Endothelial cell of umbilical vein (primary cell): ENCODE measurements around the gene CCR1. TPM values are rescaled to one million over a fixed set of nuclear protein-coding genes. Genes with fewer than 3 reads are reported as not detected.

Experiments
- BruUV-seq: library from RNA; stranded (reverse); fragments of 400-500 nt; replicated peaks from 2 replicates; lab custom pipeline; 2021; lab: Mats Ljungman, UMichigan
- CTCF ChIA-PET: fragments of 300-600, 350-600 bp; sonication (Branson Sonifier 250); formaldehyde crosslinking; loops from one replicate; lab custom pipeline; 2021; ENCODE audit warnings: antibody characterized with exemption, inconsistent platforms; lab: Charles Lee
- POLR2A ChIA-PET: fragments of 300-600, 350-600 bp; sonication (Branson Sonifier 250); formaldehyde crosslinking; loops from one replicate; lab custom pipeline; 2021; ENCODE audit warnings: antibody characterized with exemption, inconsistent platforms; lab: Charles Lee
- DNase-seq: peaks from one replicate; pipeline ENCODE4 v3.0.0-alpha.2; 2011; ENCODE audit warnings: low read depth, low spot score
- FAIRE-seq: peaks from 2 replicates; lab custom pipeline; 2011; peaks lifted over from hg19 to GRCh38; lab: Jason Lieb, UNC
- H2AFZ ChIP-seq: 2 replicates; pipeline ENCODE4 v1.6.0; 2012; ENCODE audit warnings: low read depth, low read length, control low read depth, inconsistent platforms
- H3K27ac ChIP-seq: 2 replicates; pipeline ENCODE4 v1.5.1; 2011; ENCODE audit warnings: low read depth, mild to moderate bottlenecking, control low read depth, low read length, moderate library complexity; ENCODE audit not compliant: insufficient read depth
- H3K27me3 ChIP-seq, 2 experiments: 2 replicates each; pipeline versions ENCODE4 v1.6.0 to v1.6.1; 2011; ENCODE audit warnings: low read length in 2 of 2, mixed read lengths in 1 of 2; ENCODE audit not compliant: control insufficient read depth in 2 of 2, insufficient read depth in 2 of 2
- H3K36me3 ChIP-seq, 2 experiments: 2 replicates in 1 of 2; 3 replicates in 1 of 2; pipeline ENCODE4 v1.5.1; 2011; ENCODE audit warnings: low read length in 2 of 2, mild to moderate bottlenecking in 1 of 2, moderate library complexity in 1 of 2; ENCODE audit not compliant: control insufficient read depth in 2 of 2, insufficient read depth in 2 of 2; ENCODE audit errors: extremely low read depth in 1 of 2
- H3K4me1 ChIP-seq: 3 replicates; pipeline ENCODE4 v1.5.1; 2011; ENCODE audit warnings: mild to moderate bottlenecking, low read length; ENCODE audit not compliant: control insufficient read depth, insufficient read depth; ENCODE audit errors: extremely low read depth
- H3K4me2 ChIP-seq: 2 replicates; pipeline ENCODE4 v1.6.1; 2011; ENCODE audit warnings: low read length, control low read depth, mixed read lengths; ENCODE audit not compliant: insufficient read depth
- H3K4me3 ChIP-seq, 3 experiments: fragments of 200-600 bp in 1 of 3; sonication (generic), shearing (Covaris generic) in 1 of 3; replicated peaks in 1 of 3; 2 replicates each; pipeline ENCODE4 v1.5.1; 2011 to 2016; ENCODE audit warnings: control low read depth in 3 of 3, low read length in 3 of 3, mild to moderate bottlenecking in 2 of 3, inconsistent platforms in 1 of 3, low read depth in 1 of 3, moderate library complexity in 1 of 3; ENCODE audit not compliant: insufficient read depth in 1 of 3
- H3K79me2 ChIP-seq: 2 replicates; pipeline ENCODE4 v1.6.0; 2012; ENCODE audit warnings: low read length, inconsistent platforms; ENCODE audit not compliant: control insufficient read depth, insufficient read depth
- H3K9ac ChIP-seq: replicated peaks from 2 replicates; pipeline ENCODE3; 2011; ENCODE audit warnings: low read length, control low read depth; ENCODE audit not compliant: insufficient read depth; ENCODE audit errors: extremely low read depth
- H3K9me1 ChIP-seq: replicated peaks from 3 replicates; pipeline ENCODE4 v1.6.0; 2011; ENCODE audit warnings: mild to moderate bottlenecking, low read length; ENCODE audit not compliant: control insufficient read depth, insufficient read depth; ENCODE audit errors: extremely low read depth
- H3K9me3 ChIP-seq: replicated peaks from 2 replicates; pipeline ENCODE4 v1.5.1; 2012; ENCODE audit warnings: low read length, inconsistent platforms; ENCODE audit not compliant: control insufficient read depth, insufficient read depth
- H4K20me1 ChIP-seq: replicated peaks from 2 replicates; pipeline ENCODE3; 2011; ENCODE audit warnings: mild to moderate bottlenecking, low read length; ENCODE audit not compliant: control insufficient read depth, insufficient read depth; ENCODE audit errors: extremely low read depth
- CTCF ChIP-seq, 2 donors: IDR thresholded peaks; 1 replicate in 1 of 2; 2 replicates in 1 of 2; pipeline ENCODE4 v1.5.1; 2011; ENCODE audit warnings: low read length in 2 of 2, mild to moderate bottlenecking in 2 of 2, moderate library complexity in 2 of 2, control low read depth in 1 of 2, inconsistent platforms in 1 of 2, low read depth in 1 of 2; ENCODE audit not compliant: insufficient read depth in 1 of 2; ENCODE audit errors: extremely low read depth in 1 of 2
- EZH2 ChIP-seq: IDR thresholded peaks from 2 replicates; pipeline ENCODE4 v1.6.1; 2012; ENCODE audit warnings: borderline replicate concordance, low read depth, mild to moderate bottlenecking, moderate library complexity, low read length, inconsistent platforms; ENCODE audit not compliant: severe bottlenecking
- FOS ChIP-seq: IDR thresholded peaks from 2 replicates; pipeline ENCODE4 v1.6.1; 2011; ENCODE audit warnings: mild to moderate bottlenecking, low read length, moderate library complexity, borderline replicate concordance; ENCODE audit not compliant: insufficient read depth
- GATA2 ChIP-seq: IDR thresholded peaks from 2 replicates; pipeline ENCODE4 v1.7.0; 2011; ENCODE audit warnings: low read depth, mild to moderate bottlenecking, moderate library complexity, mixed read lengths, low read length; ENCODE audit not compliant: insufficient read length, insufficient read depth
- JUN ChIP-seq: IDR thresholded peaks from 2 replicates; pipeline ENCODE4 v1.6.1; 2011; ENCODE audit warnings: borderline replicate concordance, low read depth; ENCODE audit not compliant: insufficient read length, insufficient read depth
- MAX ChIP-seq: IDR thresholded peaks from 2 replicates; pipeline ENCODE4 v1.6.1; 2011; ENCODE audit not compliant: insufficient read depth, insufficient read length
- MYC ChIP-seq: IDR thresholded peaks from one replicate; pipeline ENCODE4 v1.6.1; 2011; ENCODE audit warnings: mild to moderate bottlenecking, low read depth, low read length
- POLR2A ChIP-seq: IDR thresholded peaks from 2 replicates; pipeline ENCODE4 v1.6.1; 2012; ENCODE audit warnings: low read depth, mild to moderate bottlenecking, control low read depth, low read length
- POLR2AphosphoS5 ChIP-seq: IDR thresholded peaks from 2 replicates; pipeline ENCODE4 v1.6.1; 2012; ENCODE audit warnings: low read depth, mild to moderate bottlenecking, control low read depth, low read length, moderate library complexity; ENCODE audit not compliant: insufficient read depth
- dilution Hi-C: fragments of 300-500 bp; cut with MboI; formaldehyde crosslinking; loops from one replicate; pipeline ENCODE4 v1.15.0; 2019; ENCODE audit warnings: low sequenced_read_pairs; ENCODE audit not compliant: extremely low pct_ligation_motif_present
- intact Hi-C: fragments of 100-400 bp; cut with micrococcal nuclease; formaldehyde crosslinking; loops from one replicate; pipeline ENCODE4 v1.10.0; 2022
- polyA plus RNA-seq, 4 experiments: library from polyadenylated mRNA; depleted of rRNA in 3 of 4; stranded (reverse) in 3 of 4; unstranded in 1 of 4; fragments of >200 nt; gene quantifications; 2 replicates each; pipeline versions ENCODE4 v1.2.1 to v1.2.3, GENCODE V29; 2011 to 2012; ENCODE audit warnings: missing spikeins in 1 of 4
- total RNA-seq: library from RNA; stranded (reverse); gene quantifications from 2 replicates; pipeline ENCODE4 v1.2.3, GENCODE V29; 2021

CCR1 gene
- total and polyA plus RNA-seq, 2 donors (not counting 3 experiments of a cell fraction or from before 2014, with no cell fraction given): not detected

GRCh38 chr3:46200790-46201189 is 7.3 kb downstream of the CCR1 start:
- no peaks in the 10 kb centered on the region for H3K9me1 ChIP-seq
- H3K79me2 ChIP-seq: no peaks in the 10 kb centered on the region
- no peaks in the 10 kb centered on the region for H3K36me3 ChIP-seq
- FAIRE-seq (no peak), DNase-seq (no peak)
- H3K9ac ChIP-seq: no peak overlapping the region
- no peaks in the 10 kb centered on the region for H3K27me3 ChIP-seq
- intact Hi-C loops: no loop called here
- ChIA-PET POLR2A (no interaction called here), CTCF (interaction anchor here (1.0 kb wide), 1 partner anchor 9 kb away, joined by 3 read pairs; no protein-coding TSS in a partner anchor)
- H3K4me2 ChIP-seq: no peak overlapping the region
- no peaks in the 10 kb centered on the region for H3K4me1 ChIP-seq
- H3K4me3 ChIP-seq: no peak overlapping the region
- no peak overlapping the region for H2AFZ ChIP-seq
- TF ChIP-seq FOS (no peak), POLR2AphosphoS5 (no peak), EZH2 (no peak), MYC (no peak)
- no TSS peak for BruUV-seq
- no peaks in the 10 kb centered on the region for H4K20me1 ChIP-seq
- dilution Hi-C loops: no loop called here
- H3K9me3 ChIP-seq: no peaks in the 10 kb centered on the region
- no peak overlapping the region for H3K27ac ChIP-seq

- POLR2A ChIA-PET: no interaction called here
- no peak overlapping the region for H3K27ac ChIP-seq
- no peaks in the 10 kb centered on the region for H3K79me2 ChIP-seq
- intact Hi-C loops: no loop called here
- DNase-seq (no peak), FAIRE-seq (no peak)
- TF ChIP-seq MAX (no peak), GATA2 (no peak), CTCF (IDR thresholded peaks at IDR 0.05; ENCODE audit: extremely low read depth in 1 of 2, insufficient read depth in 1 of 2, low read depth in 1 of 2, low read length in 2 of 2) (no peak), FOS (no peak), POLR2A (no peak), POLR2AphosphoS5 (no peak), JUN (no peak)
- dilution Hi-C loops: no loop called here
- H2AFZ ChIP-seq: no peak overlapping the region
- no peaks in the 10 kb centered on the region for H3K9me3 ChIP-seq
- no peaks in the 10 kb centered on the region for H4K20me1 ChIP-seq
- no TSS peak for BruUV-seq
- H3K4me2 ChIP-seq: no peak overlapping the region
- H3K9ac ChIP-seq: no peak overlapping the region
- no peaks in the 10 kb centered on the region for H3K27me3 ChIP-seq
- CTCF ChIA-PET: interaction anchor here (1.0 kb wide), 1 partner anchor 9 kb away, joined by 3 read pairs; no protein-coding TSS in a partner anchor
- H3K4me1 ChIP-seq: no peaks in the 10 kb centered on the region
- no peak overlapping the region for H3K4me3 ChIP-seq
- no peaks in the 10 kb centered on the region for H3K36me3 ChIP-seq
- H3K9me1 ChIP-seq: no peaks in the 10 kb centered on the region
Observed at GRCh38 chr3:46200211-46200610, 7.9 kb downstream of the CCR1 start.
